Liver (tissue), 3 donors: ENCODE measurements around the gene SEPTIN14.

Source experiments
- ATF3 ChIP-seq: IDR thresholded peaks from 2 replicates; pipeline ENCODE4 v1.6.1; 2016; ENCODE audit warnings: antibody characterized with exemption
- CTCF ChIP-seq: fragments of 150-350 bp; IDR thresholded peaks from 2 replicates; pipeline ENCODE4 v1.5.1; 2017; ENCODE audit warnings: improper control_type of control experiment, low read depth, low read length; ENCODE audit not compliant: missing input control
- FOXA2 ChIP-seq: IDR thresholded peaks from 2 replicates; pipeline ENCODE4 v1.6.1; 2016; ENCODE audit warnings: antibody characterized with exemption
- JUND ChIP-seq, 2 donors: IDR thresholded peaks; 2 replicates each; pipeline ENCODE4 v1.6.1; 2016; ENCODE audit warnings: antibody characterized with exemption in 2 of 2
- MAX ChIP-seq: IDR thresholded peaks from 2 replicates; pipeline ENCODE4 v1.6.1; 2016; ENCODE audit warnings: antibody characterized with exemption
- NR2F2 ChIP-seq: IDR thresholded peaks from 2 replicates; pipeline ENCODE4 v1.6.1; 2016; ENCODE audit warnings: antibody characterized with exemption
- RAD21 ChIP-seq, 2 donors: IDR thresholded peaks; 2 replicates each; pipeline ENCODE4 v1.6.1; 2016; ENCODE audit warnings: antibody characterized with exemption in 2 of 2, mild to moderate bottlenecking in 2 of 2
- REST ChIP-seq: IDR thresholded peaks from 2 replicates; pipeline ENCODE4 v1.6.1; 2016; ENCODE audit warnings: antibody characterized with exemption, mild to moderate bottlenecking
- RXRA ChIP-seq, 2 donors: IDR thresholded peaks; 2 replicates each; pipeline ENCODE4 v1.6.1; 2017 to 2018; ENCODE audit warnings: antibody characterized with exemption in 2 of 2, mild to moderate bottlenecking in 1 of 2
- SP1 ChIP-seq: IDR thresholded peaks from 2 replicates; pipeline ENCODE4 v1.6.1; 2018; ENCODE audit warnings: antibody characterized with exemption, mild to moderate bottlenecking
- TAF1 ChIP-seq: conservative IDR thresholded peaks from 2 replicates; pipeline ENCODE4 v1.6.1; 2016; ENCODE audit warnings: antibody characterized with exemption, mild to moderate bottlenecking
- YY1 ChIP-seq: IDR thresholded peaks from 2 replicates; pipeline ENCODE4 v1.6.1; 2016; ENCODE audit warnings: antibody characterized with exemption, mild to moderate bottlenecking
- ZBTB33 ChIP-seq: IDR thresholded peaks from 2 replicates; pipeline ENCODE4 v1.6.1; 2016; ENCODE audit warnings: antibody characterized with exemption
- donor health status: healthy.
- donor health status: healthy.

GRCh38 chr7:55895021-55895420 is 32.5 kb upstream of the SEPTIN14 start:
- TF ChIP-seq RAD21 (IDR thresholded peaks at IDR 0.05) (no peak), CTCF (no peak), NR2F2 (no peak), FOXA2 (no peak), REST (no peak), SP1 (no peak), MAX (no peak), YY1 (no peak), RXRA (IDR thresholded peaks at IDR 0.05) (no peak), JUND (IDR thresholded peaks at IDR 0.05) (no peak), TAF1 (no peak), ATF3 (no peak), ZBTB33 (no peak)
